Measurements from ENCODE around the gene ASB2. TPM values are rescaled to one million over a fixed set of nuclear protein-coding genes. Genes with fewer than 3 reads are reported as not detected.

The ASB2 gene
- total RNA-seq, 1 donor from 2014 or later = 268 TPM

- no peak for ATAC-seq
- intact Hi-C loops (cut with micrococcal nuclease) = loop anchor here (10.0 kb wide), 1 partner anchor 64 kb away; no protein-coding TSS in a partner anchor
- no peak for DNase-seq
Observed at GRCh38 chr14:93940437-93940836, 35.9 kb downstream of the ASB2 start.

DNA sequence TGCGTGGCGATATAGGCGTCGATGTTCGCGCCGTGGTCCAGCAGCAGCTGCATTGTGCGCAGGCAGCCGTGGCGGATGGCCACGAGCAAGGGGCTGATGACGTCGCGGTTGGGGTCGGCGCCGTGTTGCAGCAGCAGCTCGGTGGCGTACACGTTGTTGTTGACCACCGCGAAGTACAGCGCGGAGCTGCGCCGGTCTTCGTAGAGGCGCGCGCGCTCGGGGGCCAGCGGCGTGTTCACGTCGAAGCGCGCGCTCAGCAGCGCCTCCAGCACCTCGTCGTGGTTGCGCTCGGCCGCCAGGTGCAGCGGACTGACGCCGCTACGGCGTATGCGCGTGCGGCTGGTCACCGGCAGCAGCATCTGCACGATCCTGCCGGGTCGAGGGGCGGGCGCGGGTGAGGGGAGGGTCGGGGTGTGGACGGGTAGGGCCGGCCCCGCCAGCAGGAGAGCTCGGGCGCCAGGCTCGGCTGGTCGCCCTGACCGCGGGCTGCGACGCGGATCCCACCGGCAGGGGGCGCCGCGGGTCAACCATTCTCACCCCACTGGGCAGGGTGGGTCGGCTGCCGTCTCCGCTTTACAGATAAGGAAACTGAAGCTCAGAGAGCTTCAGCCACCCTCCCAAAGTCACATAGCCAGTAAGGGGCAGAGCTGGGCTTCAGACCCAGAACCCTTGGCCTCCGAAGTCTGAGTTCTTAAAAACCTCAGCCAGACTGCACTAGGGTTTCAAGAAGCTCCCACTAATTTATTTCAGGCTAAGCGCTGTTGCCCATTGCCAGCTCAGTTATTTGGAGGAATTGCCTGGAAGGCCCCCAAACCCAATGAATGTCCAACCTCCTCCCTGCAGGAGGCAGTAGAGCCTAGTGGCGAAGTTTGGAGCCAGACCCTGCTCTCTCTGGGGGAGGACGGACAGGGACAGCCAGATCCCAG, 36.8 kb downstream of the ASB2 start:
- DNase-seq (peak; percentile 89), ATAC-seq (peak; percentile 71)
- intact Hi-C loops (cut with micrococcal nuclease) = loop anchor here (10.0 kb wide), 1 partner anchor 65 kb away; no protein-coding TSS in a partner anchor

- ATAC-seq (peak; percentile 2), DNase-seq (no peak)
- intact Hi-C loops (cut with micrococcal nuclease) = no loop called here
Observed at GRCh38 chr14:93938751-93939303, 37.5 kb downstream of the ASB2 start.

- ATAC-seq (no peak), DNase-seq (no peak)
- intact Hi-C loops (cut with micrococcal nuclease) = no loop called here
Observed at GRCh38 chr14:93937519-93937918, 38.9 kb downstream of the ASB2 start.

DNA sequence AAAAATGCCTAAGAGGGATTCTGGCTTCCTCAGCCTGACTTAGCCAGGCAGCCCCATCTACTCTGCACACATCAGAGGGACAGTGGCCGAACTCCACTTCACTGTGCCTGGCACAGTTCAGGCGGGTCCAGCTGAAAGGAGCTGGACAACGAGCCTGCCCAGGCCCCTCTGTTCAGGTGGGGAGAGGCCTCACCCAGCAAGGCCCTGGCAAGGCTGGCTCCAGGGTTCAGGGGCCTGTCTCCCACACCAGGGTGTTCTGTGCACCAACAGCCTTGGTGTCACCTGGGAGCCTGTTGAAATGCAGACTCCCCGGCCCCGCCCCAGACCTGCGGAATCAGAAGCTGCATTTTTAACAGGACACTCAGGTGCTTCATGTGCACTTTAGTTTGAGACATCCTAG, 39.4 kb downstream of the ASB2 start:
- intact Hi-C loops (cut with micrococcal nuclease) = no loop called here
- no peak for DNase-seq
- no peak for ATAC-seq

DNA sequence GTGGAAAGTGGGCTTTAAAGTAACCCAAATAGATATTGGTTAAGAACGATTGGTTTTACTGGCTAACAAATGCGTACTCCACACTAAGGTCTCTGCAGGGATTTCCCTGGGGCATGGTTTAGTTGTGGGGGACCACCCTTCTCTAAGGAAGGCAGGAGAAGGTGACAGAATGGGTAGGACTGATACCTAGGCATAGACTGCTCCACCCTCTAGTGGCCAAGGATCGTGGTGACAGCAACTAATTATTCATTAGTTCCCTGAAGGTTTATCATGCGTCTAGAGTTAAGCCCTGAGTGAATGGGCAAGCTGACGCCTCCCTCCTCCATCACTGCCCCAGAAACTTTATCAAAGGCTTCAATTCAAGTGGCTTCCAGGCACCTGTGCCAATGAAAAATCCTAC, 40.1 kb downstream of the ASB2 start:
- DNase-seq = no peak
- ATAC-seq = no peak
- intact Hi-C loops (cut with micrococcal nuclease) = no loop called here

DNA sequence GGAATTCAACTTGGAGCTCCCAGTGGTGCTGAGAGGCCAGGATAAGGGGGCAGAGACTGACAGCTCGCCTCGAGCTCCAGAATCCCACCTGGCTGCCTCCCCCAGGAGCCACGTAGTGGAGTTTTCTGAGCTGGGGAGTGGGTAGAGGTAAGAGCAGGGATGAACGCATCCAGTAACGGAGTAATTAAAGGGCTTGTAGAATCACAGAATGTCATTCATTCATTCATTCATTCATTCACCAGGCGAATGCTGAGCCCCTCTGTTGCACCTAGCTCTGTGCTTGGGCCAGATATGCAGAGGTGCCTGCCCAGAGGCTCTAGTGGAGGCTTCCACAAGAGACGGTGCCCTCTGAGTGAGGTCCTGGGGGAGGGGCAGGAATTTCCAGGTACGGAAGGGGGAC, 41.2 kb downstream of the ASB2 start:
- ATAC-seq (no peak), DNase-seq (no peak)
- intact Hi-C loops (cut with micrococcal nuclease) = no loop called here

- no peak for ATAC-seq
- intact Hi-C loops (cut with micrococcal nuclease) = no loop called here
- DNase-seq = no peak
Observed at GRCh38 chr14:93932642-93933041, 43.7 kb downstream of the ASB2 start.

DNA sequence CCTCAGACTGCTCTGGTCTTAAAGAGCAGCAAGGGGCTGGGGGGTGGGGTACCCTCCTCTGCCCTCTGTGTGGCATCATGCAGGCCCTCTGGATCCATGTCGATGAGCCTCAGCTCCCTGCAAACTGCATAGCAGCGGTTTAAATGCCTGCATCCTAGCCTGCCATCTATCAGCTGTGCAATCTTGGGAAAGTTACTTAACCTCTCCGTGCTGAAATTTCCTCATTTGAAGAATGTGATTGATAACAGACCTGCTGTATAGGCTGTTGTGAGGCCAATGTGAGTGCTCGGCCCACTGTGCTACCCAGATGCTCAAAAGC, 45.4 kb downstream of the ASB2 start:
- DNase-seq = no peak
- intact Hi-C loops (cut with micrococcal nuclease) = no loop called here

DNA sequence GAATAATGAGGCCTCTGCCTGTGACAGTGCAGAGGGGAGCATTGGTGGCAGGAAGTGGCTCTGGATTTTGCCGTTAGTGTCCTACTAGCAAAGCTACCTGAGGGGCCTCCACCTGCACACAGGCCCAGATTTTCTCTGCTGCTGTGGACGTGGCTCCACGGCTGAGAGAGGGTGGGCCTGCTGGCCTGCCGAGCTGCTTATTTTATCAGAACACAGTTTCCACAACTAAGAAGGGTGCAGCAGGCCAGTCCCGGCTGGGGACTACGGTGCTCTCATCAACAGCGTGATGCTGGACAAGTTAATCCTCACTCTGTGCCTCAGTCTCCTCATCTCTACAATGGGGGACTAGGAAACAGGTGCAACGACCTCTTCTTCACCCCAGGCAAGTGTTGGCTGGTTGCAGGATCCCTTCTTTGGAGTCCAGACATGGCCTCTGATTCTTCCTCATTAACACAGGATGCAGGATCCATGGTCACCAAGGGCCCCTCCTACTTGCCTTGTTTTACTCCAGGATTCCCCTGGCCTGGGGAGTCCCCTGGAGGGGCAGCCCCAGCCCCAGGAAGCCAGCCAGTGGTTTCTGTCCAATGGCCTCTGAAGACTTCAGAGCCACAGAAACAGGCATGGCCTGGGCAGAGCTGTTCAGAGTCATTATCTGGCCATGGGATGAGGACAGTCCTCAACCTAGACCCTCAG, 45.9 kb downstream of the ASB2 start:
- intact Hi-C loops (cut with micrococcal nuclease) = no loop called here
- no peak for DNase-seq
- no peak for ATAC-seq

More for the DNA sequence above, 45.4 kb downstream of the ASB2 start:
- peak; percentile 3 for ATAC-seq

DNA sequence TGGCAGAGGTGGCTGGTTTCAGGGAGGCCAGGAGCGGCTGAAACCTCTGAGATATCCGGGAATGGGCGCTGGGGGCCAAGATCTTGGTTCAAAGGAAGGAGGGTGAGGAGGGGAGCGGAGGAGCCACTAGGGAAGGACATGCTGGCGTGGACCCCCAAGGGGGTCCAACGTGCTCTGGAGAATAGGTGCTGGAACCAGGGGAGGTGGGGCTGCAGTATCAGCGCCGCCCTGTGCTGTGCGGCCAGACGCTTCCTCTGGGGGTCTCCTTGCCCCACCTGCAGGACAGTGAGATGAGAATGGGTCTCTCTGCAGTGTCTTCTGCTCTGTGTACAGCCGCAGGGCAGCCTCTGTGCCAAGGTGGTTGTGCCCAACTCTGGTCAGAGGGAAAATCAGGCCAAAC, 46.7 kb downstream of the ASB2 start:
- ATAC-seq (no peak), DNase-seq (no peak)
- intact Hi-C loops (cut with micrococcal nuclease) = no loop called here

DNA sequence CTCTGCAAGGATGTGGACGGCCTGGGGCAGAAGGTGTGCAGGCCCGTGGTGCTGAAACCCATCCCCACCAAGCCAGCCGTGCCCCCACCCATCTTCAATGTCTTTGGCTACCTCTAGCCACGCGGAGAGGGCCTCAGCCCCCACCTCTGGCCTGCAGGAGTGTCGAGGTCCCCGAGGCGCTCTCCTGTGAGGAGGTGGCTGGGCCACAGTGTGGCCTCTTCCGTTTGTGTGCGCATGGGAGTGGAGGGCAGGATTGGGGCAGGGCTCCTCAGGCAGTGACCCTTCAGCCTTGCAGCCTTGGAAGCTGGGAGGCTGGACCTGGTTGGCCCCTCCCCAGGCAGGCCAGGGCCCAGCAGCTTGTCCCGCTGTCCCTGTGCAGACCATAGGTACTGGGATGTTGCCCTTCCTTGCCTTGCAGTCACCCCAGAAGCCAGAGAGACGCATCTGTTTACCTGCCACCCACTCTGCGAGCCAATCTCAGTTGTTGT, 47.3 kb downstream of the ASB2 start:
- DNase-seq (no peak), ATAC-seq (peak; percentile 10)
- intact Hi-C loops (cut with micrococcal nuclease) = no loop called here

DNA sequence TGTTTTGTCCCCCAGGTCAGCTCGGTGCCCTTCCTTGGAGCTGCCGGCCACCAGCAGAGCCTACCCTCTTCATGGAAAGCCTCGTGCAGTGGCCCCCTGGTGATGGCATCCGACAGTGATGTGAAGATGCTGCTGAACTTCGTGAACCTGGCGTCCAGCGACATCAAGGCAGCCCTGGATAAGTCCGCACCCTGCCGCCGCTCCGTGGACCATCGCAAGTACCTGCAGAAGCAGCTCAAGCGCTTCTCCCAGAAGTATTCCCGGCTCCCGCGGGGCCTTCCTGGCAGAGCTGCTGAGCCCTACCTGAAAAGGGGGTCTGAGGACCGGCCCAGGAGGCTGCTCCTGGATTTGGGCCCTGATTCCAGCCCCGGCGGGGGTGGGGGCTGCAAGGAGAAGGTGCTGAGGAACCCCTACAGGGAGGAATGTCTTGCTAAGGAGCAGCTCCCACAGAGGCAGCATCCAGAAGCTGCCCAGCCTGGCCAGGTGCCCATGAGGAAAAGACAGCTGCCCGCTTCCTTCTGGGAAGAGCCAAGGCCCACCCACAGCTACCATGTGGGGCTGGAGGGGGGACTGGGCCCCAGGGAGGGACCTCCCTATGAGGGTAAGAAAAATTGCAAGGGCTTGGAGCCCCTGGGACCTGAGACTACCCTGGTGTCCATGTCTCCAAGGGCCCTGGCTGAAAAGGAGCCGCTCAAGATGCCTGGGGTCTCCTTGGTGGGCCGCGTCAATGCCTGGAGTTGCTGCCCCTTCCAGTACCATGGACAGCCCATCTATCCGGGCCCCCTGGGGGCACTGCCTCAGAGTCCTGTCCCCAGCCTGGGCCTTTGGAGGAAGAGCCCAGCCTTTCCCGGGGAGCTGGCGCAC, 48.0 kb downstream of the ASB2 start:
- ATAC-seq (peak; percentile 10), DNase-seq (no peak)
- intact Hi-C loops (cut with micrococcal nuclease) = no loop called here

GRCh38 chr14:93927800-93928145, 48.6 kb downstream of the ASB2 start:
- intact Hi-C loops (cut with micrococcal nuclease) = no loop called here
- DNase-seq = no peak
- ATAC-seq = peak; percentile 9

- ATAC-seq (peak; percentile 9), DNase-seq (no peak)
- intact Hi-C loops (cut with micrococcal nuclease) = no loop called here
Observed at GRCh38 chr14:93926873-93927799, 49.2 kb downstream of the ASB2 start, which contains the start of gene FAM181A. Gene FAM181A (plus strand): TSS chr14:93927344. CDS start chr14:93928286, 942 bp downstream.

GRCh38 chr14:93926245-93926872, 50.0 kb downstream of the ASB2 start:
- ATAC-seq = no peak

DNA sequence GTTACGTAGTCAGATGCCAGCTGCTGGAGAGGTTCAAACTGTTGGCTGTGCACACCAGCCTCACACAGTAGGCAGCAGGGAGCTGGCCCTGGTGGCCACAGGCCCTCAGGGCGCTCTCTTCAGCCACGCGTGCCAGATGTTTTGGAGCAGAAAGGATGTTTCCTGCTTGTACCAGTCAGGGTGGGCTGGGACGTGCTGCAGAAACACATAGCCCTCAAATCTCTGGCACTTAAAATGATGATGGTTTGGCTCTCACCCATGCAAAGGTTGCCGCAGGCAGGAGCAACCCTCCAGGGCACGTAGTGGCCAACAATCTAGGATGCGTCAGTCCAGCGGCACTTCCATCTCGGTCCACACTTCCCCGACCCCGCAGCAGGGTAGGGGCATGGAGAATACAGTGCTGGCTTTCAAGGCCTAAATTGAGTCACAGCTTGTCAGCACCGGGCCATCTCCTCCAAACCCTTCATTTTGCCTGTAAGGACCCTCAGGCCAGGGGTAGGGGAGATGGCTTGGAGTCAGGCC, 50.9 kb downstream of the ASB2 start:
- no peak for ATAC-seq
- DNase-seq = no peak
- intact Hi-C loops (cut with micrococcal nuclease) = no loop called here

More at GRCh38 chr14:93926245-93926872, 50.0 kb downstream of the ASB2 start:
- intact Hi-C loops (cut with micrococcal nuclease) = no loop called here
- DNase-seq = no peak

Measured in left ventricle myocardium superior (tissue), 1 donor.